Immature natural killer cell (primary cell): Measurements from ENCODE around the gene KLRC3. TPM values are rescaled to one million over a fixed set of nuclear protein-coding genes. Genes with fewer than 3 reads are reported as not detected.

Experiments used
- DNase-seq, 3 donors: peaks; one replicate each; pipeline ENCODE4 v3.0.0; 2022; ENCODE audit warnings: mixed read lengths in 1 of 3
- H3K27ac Mint-ChIP-seq, 6 donors: one replicate each; pipeline ENCODE4 v1.8.0; 2020; ENCODE audit warnings: mixed read lengths in 6 of 6, mild to moderate bottlenecking in 5 of 6, inconsistent platforms in 4 of 6, moderate library complexity in 3 of 6
- H3K27me3 Mint-ChIP-seq, 3 donors: one replicate each; pipeline ENCODE4 v1.8.0; 2020 to 2021; ENCODE audit warnings: low read depth in 3 of 3, mild to moderate bottlenecking in 3 of 3, mixed read lengths in 3 of 3, moderate library complexity in 3 of 3, inconsistent platforms in 1 of 3
- H3K36me3 Mint-ChIP-seq, 3 donors: one replicate each; pipeline ENCODE4 v1.8.0; 2020; ENCODE audit warnings: mixed read lengths in 3 of 3, inconsistent platforms in 2 of 3, mild to moderate bottlenecking in 2 of 3
- H3K4me1 Mint-ChIP-seq, 2 donors: one replicate each; pipeline ENCODE4 v1.8.0; 2020; ENCODE audit warnings: inconsistent platforms in 2 of 2, mild to moderate bottlenecking in 2 of 2, mixed read lengths in 2 of 2, moderate library complexity in 1 of 2
- H3K4me3 Mint-ChIP-seq, 5 donors: one replicate each; pipeline ENCODE4 v1.8.0; 2020; ENCODE audit warnings: mild to moderate bottlenecking in 5 of 5, mixed read lengths in 5 of 5, inconsistent platforms in 3 of 5, moderate library complexity in 3 of 5
- H3K9me3 Mint-ChIP-seq, 6 donors: one replicate each; pipeline ENCODE4 v1.8.0; 2020; ENCODE audit warnings: mild to moderate bottlenecking in 6 of 6, mixed read lengths in 6 of 6, inconsistent platforms in 4 of 6, moderate library complexity in 3 of 6
- polyA plus RNA-seq, 3 donors: library from polyadenylated mRNA; unstranded; fragments of 300-500 nt; fragmentation: Illumina TruSeq; gene quantifications; one replicate each; pipeline ENCODE4 v1.2.3, GENCODE V29; 2021

The KLRC3 gene
- polyA plus RNA-seq, 3 donors from 2014 or later = 27.6 to 59.0 (median 28.4) TPM

GRCh38 chr12:10363658-10363913, 56.8 kb downstream of the KLRC3 start:
- H3K9me3 Mint-ChIP-seq = no peaks in the 10 kb centered on the region
- H3K27me3 Mint-ChIP-seq = peaks cover 2 to 6% (median 3%) of the 10 kb centered on the region in 3 donors
- H3K4me3 Mint-ChIP-seq = no peak overlapping the region
- peaks cover 17 to 27% (median 24%) of the 10 kb centered on the region in 3 donors for H3K36me3 Mint-ChIP-seq
- H3K27ac Mint-ChIP-seq = no peak overlapping the region
- H3K4me1 Mint-ChIP-seq = peaks cover 0 to 35% of the 10 kb centered on the region in 2 donors
- no peak for DNase-seq

GRCh38 chr12:10362828-10363657, 57.4 kb downstream of the KLRC3 start:
- no peak overlapping the region for H3K4me3 Mint-ChIP-seq
- no peak overlapping the region for H3K27ac Mint-ChIP-seq
- no peak for DNase-seq
- peaks cover 0 to 35% of the 10 kb centered on the region in 2 donors for H3K4me1 Mint-ChIP-seq
- H3K9me3 Mint-ChIP-seq = no peaks in the 10 kb centered on the region
- H3K36me3 Mint-ChIP-seq = peaks cover 12 to 21% (median 18%) of the 10 kb centered on the region in 3 donors
- peaks cover under 1 to 4% (median 2%) of the 10 kb centered on the region in 3 donors for H3K27me3 Mint-ChIP-seq

GRCh38 chr12:10362325-10362724, 58.1 kb downstream of the KLRC3 start:
- Mint-ChIP-seq H3K36me3 (peaks cover 5 to 19% (median 16%) of the 10 kb centered on the region in 3 donors), H3K4me1 (peaks cover 0 to 41% of the 10 kb centered on the region in 2 donors), H3K27ac (no peak overlapping the region), H3K9me3 (no peaks in the 10 kb centered on the region), H3K27me3 (peaks cover 0 to 6% (median 2%) of the 10 kb centered on the region in 3 donors), H3K4me3 (no peak overlapping the region)
- DNase-seq = no peak

Other genes starting within 250 kb of the KLRC3 start
- not detected for gene OLR1, start 248.5 kb downstream of the KLRC3 start, polyA plus RNA-seq
- gene TMEM52B, start 241.6 kb downstream of the KLRC3 start, polyA plus RNA-seq = not detected
- 10 to 100 TPM; 50.8 to 69.3 (median 53.9) TPM for gene GABARAPL1, start 207.7 kb downstream of the KLRC3 start, polyA plus RNA-seq
- gene KLRD1, start 112.7 kb downstream of the KLRC3 start, polyA plus RNA-seq = 1,000 to 10,000 TPM; 1,034 to 1,330 (median 1,098) TPM
- 100 to 1,000 TPM; 623 to 949 (median 731) TPM for gene KLRK1, start 30.6 kb downstream of the KLRC3 start, polyA plus RNA-seq
- 10 to 100 TPM; 14.3 to 28.5 (median 15.0) TPM for gene KLRC4, start 10.8 kb downstream of the KLRC3 start, polyA plus RNA-seq
- 100 to 1,000 TPM in 1 of 3 donors, 10 to 100 TPM in 2; 34.5 to 112 (median 38.2) TPM for gene KLRC2, start 15.4 kb upstream of the KLRC3 start, polyA plus RNA-seq
- 100 to 1,000 TPM; 200 to 440 (median 285) TPM for gene KLRC1, start 32.8 kb upstream of the KLRC3 start, polyA plus RNA-seq
- gene EIF2S3B, start 85.3 kb upstream of the KLRC3 start, polyA plus RNA-seq = under 1 TPM; 0.24 to 0.30 (median 0.29) TPM
- gene MAGOHB, start 193.0 kb upstream of the KLRC3 start, polyA plus RNA-seq = 10 to 100 TPM; 54.7 to 72.5 (median 58.7) TPM